Nephron progenitor cell (in vitro differentiated cells): ENCODE results near the gene B3GLCT.

Experiments used
- DNase-seq: peaks from one replicate; pipeline ENCODE4 v3.0.0; 2021
- H3K27ac Mint-ChIP-seq: 2 replicates; pipeline ENCODE4 v1.8.0; 2021; ENCODE audit warnings: mild to moderate bottlenecking, moderate library complexity, mixed read lengths
- H3K27me3 Mint-ChIP-seq: 2 replicates; pipeline ENCODE4 v1.8.0; 2021; ENCODE audit warnings: mild to moderate bottlenecking, low read depth, mixed read lengths; ENCODE audit not compliant: poor library complexity
- H3K36me3 Mint-ChIP-seq: 2 replicates; pipeline ENCODE4 v1.8.0; 2021; ENCODE audit warnings: low read depth, mixed read lengths
- H3K4me1 Mint-ChIP-seq: 2 replicates; pipeline ENCODE4 v1.8.0; 2021; ENCODE audit warnings: mixed read lengths
- H3K4me3 Mint-ChIP-seq: 2 replicates; pipeline ENCODE4 v1.8.0; 2021; ENCODE audit warnings: mild to moderate bottlenecking, moderate library complexity, mixed read lengths
- H3K9me3 Mint-ChIP-seq: 2 replicates; pipeline ENCODE4 v1.8.0; 2021; ENCODE audit warnings: mild to moderate bottlenecking, moderate library complexity, mixed read lengths
- CTCF ChIP-seq: fragments of 200-600 bp; sonication (generic); IDR thresholded peaks from 2 replicates; pipeline ENCODE4 v1.5.0; 2021; ENCODE audit warnings: antibody characterized with exemption

Gene B3GLCT

GRCh38 chr13:31223215-31223614, 23.4 kb downstream of the B3GLCT start:
- peaks cover 5% of the 10 kb centered on the region for H3K27me3 Mint-ChIP-seq
- peaks cover 5% of the 10 kb centered on the region for H3K9me3 Mint-ChIP-seq

GRCh38 chr13:31223640-31224039, 23.9 kb downstream of the B3GLCT start:
- H3K36me3 Mint-ChIP-seq: peaks cover 31% of the 10 kb centered on the region
- peaks cover 30% of the 10 kb centered on the region for H3K4me1 Mint-ChIP-seq
- no peak overlapping the region for H3K27ac Mint-ChIP-seq
- no peak for TF ChIP-seq CTCF
- peaks cover 5% of the 10 kb centered on the region for H3K27me3 Mint-ChIP-seq
- DNase-seq: no peak
- peaks cover under 1% of the 10 kb centered on the region for H3K9me3 Mint-ChIP-seq
- H3K4me3 Mint-ChIP-seq: no peak overlapping the region

More at GRCh38 chr13:31223215-31223614, 23.4 kb downstream of the B3GLCT start:
- DNase-seq: no peak
- Mint-ChIP-seq H3K27ac (no peak overlapping the region), H3K36me3 (peaks cover 31% of the 10 kb centered on the region), H3K4me1 (peaks cover 30% of the 10 kb centered on the region), H3K4me3 (no peak overlapping the region)
- no peak for TF ChIP-seq CTCF

GRCh38 chr13:31224174-31224669, 24.4 kb downstream of the B3GLCT start:
- Mint-ChIP-seq H3K36me3 (peaks cover 27% of the 10 kb centered on the region), H3K27ac (no peak overlapping the region), H3K4me3 (no peak overlapping the region), H3K9me3 (no peaks in the 10 kb centered on the region), H3K4me1 (peaks cover 30% of the 10 kb centered on the region), H3K27me3 (peaks cover 5% of the 10 kb centered on the region)
- no peak for TF ChIP-seq CTCF
- no peak for DNase-seq

- peaks cover 30% of the 10 kb centered on the region for H3K4me1 Mint-ChIP-seq
- peaks cover 5% of the 10 kb centered on the region for H3K27me3 Mint-ChIP-seq
- no peak overlapping the region for H3K27ac Mint-ChIP-seq
- TF ChIP-seq CTCF: no peak
- no peaks in the 10 kb centered on the region for H3K9me3 Mint-ChIP-seq
- no peak overlapping the region for H3K4me3 Mint-ChIP-seq
- H3K36me3 Mint-ChIP-seq: peaks cover 29% of the 10 kb centered on the region
- no peak for DNase-seq
These were observed 25.3 kb downstream of the B3GLCT start for GRCh38 chr13:31224963-31225559.

GRCh38 chr13:31225998-31226675, 26.4 kb downstream of the B3GLCT start:
- peak overlapping the region; percentile 43 for H3K27ac Mint-ChIP-seq
- H3K4me1 Mint-ChIP-seq: peaks cover 30% of the 10 kb centered on the region
- peaks cover 5% of the 10 kb centered on the region for H3K27me3 Mint-ChIP-seq
- TF ChIP-seq CTCF: no peak
- H3K4me3 Mint-ChIP-seq: no peak overlapping the region
- peaks cover 32% of the 10 kb centered on the region for H3K36me3 Mint-ChIP-seq
- no peak for DNase-seq
- no peaks in the 10 kb centered on the region for H3K9me3 Mint-ChIP-seq
